Breast epithelium (tissue), 4 donors: Measurements from ENCODE around the gene TMEM218. TPM values are rescaled to one million over a fixed set of nuclear protein-coding genes. Genes with fewer than 3 reads are reported as not detected.

Experiments
- DNase-seq, 2 donors: peaks; one replicate each; pipeline ENCODE4 v3.0.0-alpha.2; 2019; ENCODE audit warnings: low spot score in 2 of 2
- H3K27ac ChIP-seq, 2 donors: fragments of 200-600 bp; sonication (generic) in 1 of 2; one replicate each; pipeline ENCODE4 v1.5.1; 2016 to 2019; ENCODE audit warnings: mild to moderate bottlenecking in 1 of 2
- H3K27me3 ChIP-seq, 2 donors: fragments of 200-600 bp; sonication (generic) in 1 of 2; one replicate each; pipeline versions ENCODE4 v1.5.1 to v1.6.0; 2017 to 2019; ENCODE audit warnings: control low read depth in 1 of 2, mild to moderate bottlenecking in 1 of 2
- H3K36me3 ChIP-seq: fragments of 200-600 bp; one replicate; pipeline ENCODE4 v1.5.1; 2019
- H3K4me1 ChIP-seq, 2 donors: fragments of 200-600 bp; sonication (generic); one replicate each; pipeline ENCODE4 v1.5.1; 2016 to 2019; ENCODE audit warnings: control low read depth in 1 of 2
- H3K4me3 ChIP-seq, 3 donors: fragments of 200-600 bp; sonication (generic); 1 replicate in 2 of 3; 2 replicates in 1 of 3; pipeline ENCODE4 v1.5.1; 2016 to 2019; ENCODE audit warnings: mild to moderate bottlenecking in 3 of 3, moderate library complexity in 2 of 3
- H3K9me3 ChIP-seq, 2 donors: fragments of 200-600 bp; sonication (generic) in 1 of 2; one replicate each; pipeline ENCODE4 v1.5.1; 2016 to 2019; ENCODE audit warnings: control low read depth in 1 of 2
- CTCF ChIP-seq, 3 donors: fragments of 450-650 bp; IDR thresholded peaks; one replicate each; pipeline ENCODE4 v1.5.1; 2016 to 2017; ENCODE audit warnings: antibody characterized with exemption in 3 of 3, mild to moderate bottlenecking in 3 of 3, moderate library complexity in 3 of 3
- POLR2A ChIP-seq: fragments of 450-650 bp; IDR thresholded peaks from one replicate; pipeline ENCODE4 v1.6.1; 2016; ENCODE audit warnings: antibody characterized with exemption, mild to moderate bottlenecking, moderate library complexity
- POLR2AphosphoS5 ChIP-seq, 3 donors: sonication (generic); formaldehyde crosslinking; IDR thresholded peaks; one replicate each; pipeline ENCODE4 v1.6.1; 2017; ENCODE audit warnings: antibody characterized with exemption in 3 of 3
- intact Hi-C: fragments of 100-400 bp; cut with DNase I; formaldehyde crosslinking; loops from one replicate; pipeline ENCODE4 v1.15.1; 2023; ENCODE audit warnings: low total_unique reads
- total RNA-seq, 3 donors: library from RNA; depleted of rRNA; stranded (reverse); fragments of >200 nt; gene quantifications; one replicate each; pipeline ENCODE4 v1.1.0, GENCODE V29; 2016

TMEM218 gene
- total RNA-seq, 3 donors from 2014 or later = 20.6 to 26.2 (median 22.4) TPM

GRCh38 chr11:125108469-125108868, 3.0 kb downstream of the TMEM218 start:
- Histone ChIP-seq H3K27me3 (no peaks in the 10 kb centered on the region), H3K4me1 (no peaks in the 10 kb centered on the region), H3K9me3 (no peaks in the 10 kb centered on the region), H3K27ac (no peak overlapping the region), H3K36me3 (no peaks in the 10 kb centered on the region), H3K4me3 (no peak overlapping the region)
- no peak for DNase-seq
- no peak for TF ChIP-seq POLR2A
- intact Hi-C loops = no loop called here

- Histone ChIP-seq H3K27ac (no peak overlapping the region), H3K27me3 (no peaks in the 10 kb centered on the region), H3K4me3 (no peak overlapping the region), H3K4me1 (no peaks in the 10 kb centered on the region), H3K36me3 (no peaks in the 10 kb centered on the region), H3K9me3 (no peaks in the 10 kb centered on the region)
- TF ChIP-seq CTCF (IDR thresholded peaks at IDR 0.05) (no peak), POLR2A (no peak), POLR2AphosphoS5 (IDR thresholded peaks at IDR 0.05) (no peak)
- intact Hi-C loops = no loop called here
- DNase-seq = no peak
Measured at GRCh38 chr11:125105926-125106325, 5.5 kb downstream of the TMEM218 start.

- H3K36me3 ChIP-seq = no peaks in the 10 kb centered on the region
- no peaks in the 10 kb centered on the region for H3K9me3 ChIP-seq
- no peak overlapping the region for H3K27ac ChIP-seq
- no peak for TF ChIP-seq POLR2AphosphoS5 (IDR thresholded peaks at IDR 0.05)
- no peak for TF ChIP-seq POLR2A
- no peak for TF ChIP-seq CTCF (IDR thresholded peaks at IDR 0.05)
- no peaks in the 10 kb centered on the region for H3K4me1 ChIP-seq
- H3K4me3 ChIP-seq = no peak overlapping the region
- no peak for DNase-seq
- no peaks in the 10 kb centered on the region for H3K27me3 ChIP-seq
- intact Hi-C loops = no loop called here
Measured at GRCh38 chr11:125102510-125102909, 8.9 kb downstream of the TMEM218 start.

DNA sequence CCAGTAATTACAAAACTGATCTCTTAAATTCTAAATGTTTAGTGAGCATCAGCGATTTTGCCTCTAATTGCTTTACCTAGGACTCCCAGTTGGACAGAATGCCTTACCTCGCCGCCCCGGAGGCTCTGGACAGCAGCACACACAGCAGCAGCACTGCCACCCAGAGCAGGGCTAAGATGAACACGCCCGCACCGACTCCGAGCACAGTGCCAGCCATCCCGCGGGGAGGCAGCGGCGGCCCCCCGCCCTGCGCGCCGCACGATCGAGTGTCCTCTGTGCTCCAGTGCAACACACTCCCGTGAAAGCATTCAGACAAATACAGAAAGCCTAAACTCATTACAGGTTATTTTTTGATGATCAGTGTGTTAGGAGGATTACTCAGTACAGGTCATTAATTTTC, 9.4 kb downstream of the TMEM218 start:
- H3K4me1 ChIP-seq = no peaks in the 10 kb centered on the region
- intact Hi-C loops = no loop called here
- H3K9me3 ChIP-seq = no peaks in the 10 kb centered on the region
- no peak for DNase-seq
- H3K36me3 ChIP-seq = no peaks in the 10 kb centered on the region
- H3K4me3 ChIP-seq = no peak overlapping the region
- H3K27ac ChIP-seq = no peak overlapping the region
- TF ChIP-seq CTCF (IDR thresholded peaks at IDR 0.05) = no peak
- TF ChIP-seq POLR2AphosphoS5 (IDR thresholded peaks at IDR 0.05) = no peak
- no peak for TF ChIP-seq POLR2A
- H3K27me3 ChIP-seq = no peaks in the 10 kb centered on the region

DNA sequence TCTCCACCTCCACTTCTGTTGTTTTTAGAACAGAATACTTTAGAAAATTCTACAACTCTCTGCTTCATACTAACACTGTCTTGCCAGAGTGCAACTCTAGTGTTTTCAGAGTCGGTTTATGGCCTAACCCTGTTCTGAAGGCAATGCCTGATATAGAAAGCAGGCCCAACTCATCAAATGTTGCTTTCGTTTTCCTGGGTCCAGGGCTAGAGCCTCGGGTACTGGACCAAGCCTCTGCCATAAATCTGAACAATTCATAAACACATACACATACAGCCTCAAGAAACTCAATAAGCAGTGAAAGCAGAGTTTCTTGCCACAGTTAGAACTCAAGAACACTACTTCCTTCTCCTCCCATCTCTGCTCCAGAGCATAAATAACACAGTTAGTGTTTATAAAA, 9.8 kb downstream of the TMEM218 start:
- H3K27me3 ChIP-seq = no peaks in the 10 kb centered on the region
- TF ChIP-seq CTCF (IDR thresholded peaks at IDR 0.05) (no peak), POLR2A (no peak), POLR2AphosphoS5 (IDR thresholded peaks at IDR 0.05) (no peak)
- H3K4me1 ChIP-seq = no peaks in the 10 kb centered on the region
- intact Hi-C loops = no loop called here
- no peak for DNase-seq
- no peak overlapping the region for H3K27ac ChIP-seq
- no peaks in the 10 kb centered on the region for H3K9me3 ChIP-seq
- H3K4me3 ChIP-seq = no peak overlapping the region
- no peaks in the 10 kb centered on the region for H3K36me3 ChIP-seq

DNA sequence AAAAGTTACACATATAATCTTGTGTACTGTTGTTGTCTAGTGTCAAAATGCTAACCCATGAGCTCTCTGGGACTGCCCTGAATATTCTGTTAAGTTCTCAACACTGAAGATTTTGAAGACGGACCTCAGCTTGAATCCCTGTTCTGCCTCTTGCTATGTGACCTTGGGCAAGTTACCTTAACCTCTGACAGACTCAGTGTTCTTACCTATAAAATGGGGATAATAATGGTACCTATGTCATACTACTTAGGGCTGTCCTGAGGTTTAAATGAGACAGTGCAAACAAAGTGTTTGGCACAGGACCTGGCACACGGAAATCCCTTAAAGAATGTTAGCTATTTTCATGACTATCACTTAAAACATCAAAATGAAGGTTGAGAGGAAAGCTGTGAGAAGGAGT, 11.3 kb downstream of the TMEM218 start:
- Histone ChIP-seq H3K4me1 (no peaks in the 10 kb centered on the region), H3K4me3 (no peak overlapping the region), H3K27me3 (no peaks in the 10 kb centered on the region), H3K9me3 (no peaks in the 10 kb centered on the region), H3K27ac (no peak overlapping the region), H3K36me3 (no peaks in the 10 kb centered on the region)
- TF ChIP-seq POLR2AphosphoS5 (IDR thresholded peaks at IDR 0.05) = no peak
- TF ChIP-seq POLR2A = no peak
- no peak for TF ChIP-seq CTCF (IDR thresholded peaks at IDR 0.05)
- intact Hi-C loops = no loop called here
- DNase-seq = no peak
